ENCODE data around the gene SCFD1.

The SCFD1 gene

GRCh38 chr14:30737916-30738315 is 115.8 kb downstream of the SCFD1 start:
- H3K27ac ChIP-seq = no peak overlapping the region
- TF ChIP-seq CTCF (IDR thresholded peaks at IDR 0.05; ENCODE audit: low read depth, low read length) = no peak
- H3K9me3 ChIP-seq (ENCODE audit: severe bottlenecking) = no peaks in the 10 kb centered on the region
- no peak for DNase-seq
- no peaks in the 10 kb centered on the region for H3K27me3 ChIP-seq (ENCODE audit: insufficient read depth, low read depth, severe bottlenecking)
- H3K4me3 ChIP-seq (ENCODE audit: low read depth, low read length) = no peak overlapping the region
- H3K36me3 ChIP-seq = peaks cover 8% of the 10 kb centered on the region; the same call in 1 of the 2 replicates

- peaks cover 8% of the 10 kb centered on the region; the same call in 1 of the 2 replicates for H3K36me3 ChIP-seq
- H3K27me3 ChIP-seq (ENCODE audit: insufficient read depth, low read depth, severe bottlenecking) = no peaks in the 10 kb centered on the region
- TF ChIP-seq CTCF (IDR thresholded peaks at IDR 0.05; ENCODE audit: low read depth, low read length) = no peak
- no peak overlapping the region for H3K27ac ChIP-seq
- H3K4me3 ChIP-seq (ENCODE audit: low read depth, low read length) = no peak overlapping the region
- H3K9me3 ChIP-seq (ENCODE audit: severe bottlenecking) = no peaks in the 10 kb centered on the region
- DNase-seq = no peak
Observed at GRCh38 chr14:30738978-30739377, 116.9 kb downstream of the SCFD1 start.

GRCh38 chr14:30748343-30748742 is 126.2 kb downstream of the SCFD1 start:
- H3K4me3 ChIP-seq (ENCODE audit: low read depth, low read length) = no peak overlapping the region
- H3K27me3 ChIP-seq (ENCODE audit: insufficient read depth, low read depth, severe bottlenecking) = no peaks in the 10 kb centered on the region
- no peak overlapping the region for H3K27ac ChIP-seq
- H3K9me3 ChIP-seq (ENCODE audit: severe bottlenecking) = no peaks in the 10 kb centered on the region
- DNase-seq = no peak
- no peak for TF ChIP-seq CTCF (IDR thresholded peaks at IDR 0.05; ENCODE audit: low read depth, low read length)
- no peaks in the 10 kb centered on the region for H3K36me3 ChIP-seq

GRCh38 chr14:30751646-30752416 is 129.7 kb downstream of the SCFD1 start:
- DNase-seq = peak; percentile 19

GRCh38 chr14:30753452-30753851 is 131.3 kb downstream of the SCFD1 start:
- no peaks in the 10 kb centered on the region for H3K36me3 ChIP-seq
- H3K27me3 ChIP-seq (ENCODE audit: insufficient read depth, low read depth, severe bottlenecking) = no peaks in the 10 kb centered on the region
- TF ChIP-seq CTCF (IDR thresholded peaks at IDR 0.05; ENCODE audit: low read depth, low read length) = no peak
- H3K4me3 ChIP-seq (ENCODE audit: low read depth, low read length) = no peak overlapping the region
- no peak overlapping the region for H3K27ac ChIP-seq
- no peaks in the 10 kb centered on the region for H3K9me3 ChIP-seq (ENCODE audit: severe bottlenecking)
- DNase-seq = no peak

More at GRCh38 chr14:30751646-30752416, 129.7 kb downstream of the SCFD1 start:
- Histone ChIP-seq H3K27ac (no peak overlapping the region), H3K9me3 (ENCODE audit: severe bottlenecking) (no peaks in the 10 kb centered on the region), H3K27me3 (ENCODE audit: insufficient read depth, low read depth, severe bottlenecking) (no peaks in the 10 kb centered on the region), H3K4me3 (ENCODE audit: low read depth, low read length) (no peak overlapping the region), H3K36me3 (no peaks in the 10 kb centered on the region)
- peak; percentile 61 for TF ChIP-seq CTCF (IDR thresholded peaks at IDR 0.05; ENCODE audit: low read depth, low read length)

GRCh38 chr14:30754778-30755177 is 132.7 kb downstream of the SCFD1 start:
- H3K36me3 ChIP-seq = no peaks in the 10 kb centered on the region
- no peaks in the 10 kb centered on the region for H3K27me3 ChIP-seq (ENCODE audit: insufficient read depth, low read depth, severe bottlenecking)
- no peak for DNase-seq
- H3K4me3 ChIP-seq (ENCODE audit: low read depth, low read length) = no peak overlapping the region
- TF ChIP-seq CTCF (IDR thresholded peaks at IDR 0.05; ENCODE audit: low read depth, low read length) = no peak
- H3K27ac ChIP-seq = no peak overlapping the region
- H3K9me3 ChIP-seq (ENCODE audit: severe bottlenecking) = no peaks in the 10 kb centered on the region

Measured in WERI-Rb-1 (cell line).